HL-60/S4 treated with retinoic acid at 250 ng/mL for 4 days and 3 days (cell line): Measurements from ENCODE around the gene MATN1.

ENCODE experiments used
- in situ Hi-C: fragments of 300-500 bp; cut with MboI; formaldehyde crosslinking; loops from 2 replicates; pipeline ENCODE4 v1.7.0; 2022; ENCODE audit warnings: low sequenced_read_pairs

The MATN1 gene

DNA sequence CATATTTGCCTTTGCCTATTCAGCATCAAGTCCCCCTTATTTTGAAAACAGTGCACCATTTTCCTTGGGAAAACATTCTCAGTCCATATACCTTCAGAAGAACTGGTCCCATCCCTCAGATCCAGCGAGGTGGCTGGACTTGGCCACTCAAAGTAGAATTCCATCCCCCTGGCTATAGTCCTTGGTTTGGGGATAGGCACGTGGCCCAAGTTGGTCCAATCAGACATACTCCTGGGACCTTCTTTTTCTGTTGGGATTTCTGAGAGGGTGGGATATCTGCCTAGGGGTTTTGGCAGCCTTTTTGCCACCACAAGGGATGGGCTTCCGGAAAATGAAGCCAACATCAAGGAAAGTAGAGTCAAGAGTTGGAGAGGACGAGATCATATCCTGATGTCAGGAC is 10.7 kb upstream of the MATN1 start:
- in situ Hi-C loops = no loop called here

DNA sequence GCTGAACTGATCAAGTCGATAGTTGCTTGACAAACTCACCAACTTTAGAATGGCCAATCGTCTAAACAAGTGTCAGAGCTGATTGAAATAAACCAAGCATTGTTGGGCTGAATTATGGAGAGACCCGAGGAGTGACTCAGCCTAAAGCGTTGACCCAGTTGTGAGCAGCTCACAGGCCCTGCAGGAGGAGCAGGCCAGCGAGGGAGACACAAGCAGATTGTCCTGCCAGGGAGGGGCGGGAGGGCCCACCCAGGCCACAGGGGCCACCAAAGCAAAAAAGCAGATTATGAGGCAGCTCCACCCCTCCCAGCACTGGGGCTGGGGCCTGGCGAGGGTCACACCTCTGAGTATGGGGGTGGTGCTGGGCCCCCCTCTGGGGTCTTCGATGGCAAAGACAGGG is 10.1 kb upstream of the MATN1 start:
- in situ Hi-C loops = no loop called here

DNA sequence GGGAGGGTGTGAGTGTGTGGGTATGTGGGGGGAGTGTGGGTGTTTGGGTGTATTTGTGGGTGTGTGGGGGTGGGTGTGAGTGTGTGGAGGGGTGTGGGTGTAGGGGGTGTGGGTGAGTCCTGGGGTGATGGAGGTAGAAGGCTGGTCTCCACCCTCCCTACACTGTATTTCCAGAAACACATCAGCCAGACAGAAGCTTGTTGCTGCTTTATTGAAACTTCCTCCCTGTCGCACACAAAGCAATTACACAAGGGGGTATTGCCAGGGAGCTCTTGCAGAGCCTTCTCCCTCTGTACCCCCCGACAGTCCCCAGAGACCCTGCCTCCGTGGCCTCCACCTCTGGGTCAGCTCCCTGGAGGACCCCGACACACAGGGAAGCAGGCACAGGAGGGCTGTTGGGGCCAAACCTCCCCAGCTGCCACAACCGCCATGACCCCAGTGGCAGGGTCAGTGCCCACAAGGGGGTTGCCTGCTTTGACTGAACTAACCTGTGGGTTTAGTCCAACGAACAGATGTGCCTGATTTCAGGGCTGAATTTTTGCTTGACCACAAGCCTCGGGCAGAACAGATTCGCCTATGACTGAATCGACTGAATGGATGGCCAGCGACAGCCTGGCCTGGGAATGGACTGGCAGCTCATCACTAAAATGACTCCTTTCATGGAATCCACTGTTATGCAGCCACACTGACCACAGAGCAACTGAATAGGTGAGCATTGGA is 9.1 kb upstream of the MATN1 start:
- in situ Hi-C loops = no loop called here

DNA sequence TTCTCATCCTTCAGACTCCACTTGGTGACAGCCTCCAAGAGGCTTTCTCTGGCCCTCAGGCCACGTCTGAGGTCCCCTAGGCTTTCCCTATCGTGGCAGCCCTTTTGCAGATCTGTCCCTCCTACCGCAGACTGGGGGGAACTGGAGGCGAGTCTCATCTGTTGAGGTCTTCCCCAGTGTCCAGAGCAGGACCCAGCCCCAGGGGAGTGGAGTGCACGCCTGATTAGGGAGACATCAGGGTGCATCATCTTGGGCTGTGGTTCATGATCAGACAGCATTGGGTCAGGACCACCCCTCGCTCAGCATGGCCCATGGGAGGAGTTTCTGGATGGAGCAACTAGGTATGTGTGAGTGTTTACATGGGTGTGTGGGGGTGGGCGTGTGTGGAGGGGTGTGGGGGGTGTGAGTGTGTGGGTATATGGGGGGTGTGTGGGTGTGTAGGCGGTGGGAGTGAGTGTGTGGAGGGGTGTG is 8.5 kb upstream of the MATN1 start:
- in situ Hi-C loops = no loop called here

DNA sequence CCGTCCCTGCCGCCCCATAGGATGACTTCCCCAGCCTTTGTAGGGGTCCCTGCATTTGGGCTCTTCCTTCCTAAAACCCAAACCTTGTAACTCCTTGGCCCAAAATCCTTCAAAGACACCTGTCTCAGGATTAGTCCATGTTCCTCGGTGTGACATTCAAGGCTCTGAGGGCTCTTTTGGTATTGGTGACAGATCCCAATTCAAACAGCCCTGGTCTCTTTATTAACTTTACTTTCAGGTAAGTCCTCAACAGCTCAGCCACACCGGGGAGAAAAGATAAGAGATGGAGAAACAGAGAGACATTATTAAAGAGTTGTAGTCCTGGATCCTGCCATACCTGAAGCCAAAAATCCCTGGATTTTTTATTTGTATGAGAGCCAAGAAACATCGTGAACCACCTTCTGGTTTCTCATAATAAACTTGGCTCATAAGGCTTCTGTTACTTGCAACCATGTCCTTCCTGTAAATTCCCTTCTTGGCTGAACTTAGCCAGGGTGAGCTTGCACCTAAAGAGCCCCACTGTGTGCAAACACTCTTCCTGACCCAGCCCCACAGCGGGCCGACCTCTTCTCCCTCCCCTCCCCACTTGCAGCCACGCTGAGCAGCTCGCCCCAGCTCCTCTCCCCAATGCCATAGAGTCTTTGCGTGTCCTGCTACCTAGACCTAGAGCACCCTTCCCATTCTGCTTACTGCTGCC is 7.9 kb upstream of the MATN1 start:
- in situ Hi-C loops = no loop called here

DNA sequence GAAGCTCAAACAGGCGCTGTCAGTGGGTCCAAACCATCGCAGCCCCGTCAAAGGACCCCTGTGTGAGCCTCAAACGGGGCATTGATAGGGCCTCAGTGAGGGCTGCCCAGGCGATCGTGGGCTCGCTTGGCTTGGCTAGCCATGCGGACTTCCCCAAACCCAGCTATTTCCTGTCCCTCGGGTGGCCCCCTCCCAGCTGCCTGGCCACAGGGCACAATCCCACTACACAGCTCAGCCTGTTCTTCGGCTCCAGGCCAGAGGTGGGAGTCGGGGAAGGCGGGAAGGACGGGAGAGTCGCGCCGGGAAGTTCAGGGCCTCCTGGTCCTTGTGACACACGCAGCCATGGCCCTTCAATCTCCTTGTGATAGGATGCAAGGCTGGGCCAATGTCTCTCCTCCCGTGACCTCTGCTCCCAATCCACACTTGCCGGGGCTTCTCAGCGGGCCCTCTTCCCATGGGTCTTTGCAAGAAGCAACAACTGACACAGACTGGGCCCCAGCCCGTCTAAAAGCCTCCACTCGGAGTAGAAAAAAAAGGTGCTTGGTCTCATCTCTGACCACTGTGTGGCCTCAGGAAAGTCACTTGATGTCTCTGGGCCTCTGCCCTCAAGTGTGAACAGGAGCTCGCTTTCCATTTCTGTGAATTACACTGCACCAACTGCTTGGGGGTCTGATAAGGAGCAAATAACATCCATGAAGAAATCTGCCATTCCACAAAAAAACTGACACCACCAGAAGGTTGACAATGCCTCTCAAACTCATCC is 7.1 kb upstream of the MATN1 start:
- in situ Hi-C loops = no loop called here

- in situ Hi-C loops = loop anchor here (10.0 kb wide), 1 partner anchor 185 kb away; no protein-coding TSS in a partner anchor
Observed at GRCh38 chr1:30729901-30730300, 6.5 kb upstream of the MATN1 start.

- in situ Hi-C loops = loop anchor here (10.0 kb wide), 1 partner anchor 186 kb away; no protein-coding TSS in a partner anchor
Observed at GRCh38 chr1:30728832-30729638, 5.7 kb upstream of the MATN1 start.

- in situ Hi-C loops = loop anchor here (10.0 kb wide), 1 partner anchor 186 kb away; no protein-coding TSS in a partner anchor
Observed at GRCh38 chr1:30728340-30728739, 5.0 kb upstream of the MATN1 start.

DNA sequence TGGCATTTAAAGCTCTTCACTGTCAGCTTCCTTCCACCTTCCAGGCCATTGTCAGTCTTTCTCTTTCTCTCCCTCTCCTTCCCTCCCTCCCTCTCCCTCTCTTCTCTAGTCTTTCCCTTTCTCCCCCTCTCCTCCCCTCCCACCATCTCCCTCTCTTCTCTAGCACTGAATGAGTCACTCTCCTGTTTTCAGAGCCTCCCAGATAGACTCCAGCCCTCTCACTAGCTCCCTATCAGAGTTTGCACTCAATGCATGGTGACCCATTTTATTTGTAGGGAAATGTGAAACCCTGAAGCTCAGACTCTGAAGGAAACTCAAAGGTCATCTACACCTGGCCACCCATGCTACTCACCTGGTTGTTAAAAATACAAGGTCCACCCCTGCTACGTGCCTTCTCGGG is 4.4 kb upstream of the MATN1 start:
- in situ Hi-C loops = loop anchor here (10.0 kb wide), 1 partner anchor 187 kb away; no protein-coding TSS in a partner anchor

- in situ Hi-C loops = loop anchor here (10.0 kb wide), 1 partner anchor 188 kb away; no protein-coding TSS in a partner anchor
Observed at GRCh38 chr1:30726773-30727684, 3.6 kb upstream of the MATN1 start.

DNA sequence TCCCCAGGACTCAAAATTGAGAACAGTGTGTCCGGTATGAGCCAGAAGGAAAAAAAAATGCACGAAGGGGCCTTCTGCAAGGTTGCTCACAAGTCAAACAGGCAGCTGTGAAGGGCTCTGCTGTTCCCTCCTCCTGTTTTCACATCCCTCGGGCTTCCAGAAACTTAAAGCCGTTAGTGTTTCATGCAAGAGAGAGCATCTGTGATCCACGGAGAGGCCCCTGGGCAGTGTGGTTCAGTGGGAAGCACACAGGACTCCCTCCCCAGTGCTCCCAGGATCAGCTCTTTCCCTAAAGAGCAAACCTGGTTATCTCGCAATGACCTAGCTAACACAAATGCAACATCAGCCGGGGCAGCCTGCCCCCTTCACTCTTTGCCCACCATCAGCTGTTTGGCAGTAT is 2.9 kb upstream of the MATN1 start:
- in situ Hi-C loops = loop anchor here (10.0 kb wide), 1 partner anchor 189 kb away; no protein-coding TSS in a partner anchor

- in situ Hi-C loops = loop anchor here (10.0 kb wide), 1 partner anchor 189 kb away; no protein-coding TSS in a partner anchor
Observed at GRCh38 chr1:30725450-30726095, 2.2 kb upstream of the MATN1 start.

- in situ Hi-C loops = loop anchor here (5.0 to 10.0 kb wide), 2 partner anchors 37 to 190 kb away; no protein-coding TSS in a partner anchor
Observed at GRCh38 chr1:30724655-30725421, 1.5 kb upstream of the MATN1 start.

DNA sequence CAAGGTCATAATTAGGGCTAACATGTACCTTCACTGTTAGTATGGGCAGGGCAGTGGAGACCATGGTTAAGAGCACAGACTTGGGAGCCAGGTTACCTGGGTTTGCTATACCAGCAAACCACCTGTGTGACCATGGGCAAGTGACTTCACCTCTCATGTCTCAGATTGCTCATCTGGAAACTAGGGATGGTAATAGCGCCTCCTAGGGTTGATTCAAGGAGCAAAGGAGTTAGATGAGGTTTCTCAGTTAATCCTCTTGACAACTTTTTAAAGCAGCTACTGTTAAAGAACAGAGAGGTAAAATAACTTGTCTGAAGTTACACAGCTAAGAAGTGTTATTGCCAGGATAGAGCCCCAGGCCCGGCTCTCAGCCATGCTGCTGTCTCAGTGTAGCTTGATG is 790 bp upstream of the MATN1 start:
- in situ Hi-C loops = loop anchor here (5.0 to 10.0 kb wide), 2 partner anchors 38 to 191 kb away; no protein-coding TSS in a partner anchor

DNA sequence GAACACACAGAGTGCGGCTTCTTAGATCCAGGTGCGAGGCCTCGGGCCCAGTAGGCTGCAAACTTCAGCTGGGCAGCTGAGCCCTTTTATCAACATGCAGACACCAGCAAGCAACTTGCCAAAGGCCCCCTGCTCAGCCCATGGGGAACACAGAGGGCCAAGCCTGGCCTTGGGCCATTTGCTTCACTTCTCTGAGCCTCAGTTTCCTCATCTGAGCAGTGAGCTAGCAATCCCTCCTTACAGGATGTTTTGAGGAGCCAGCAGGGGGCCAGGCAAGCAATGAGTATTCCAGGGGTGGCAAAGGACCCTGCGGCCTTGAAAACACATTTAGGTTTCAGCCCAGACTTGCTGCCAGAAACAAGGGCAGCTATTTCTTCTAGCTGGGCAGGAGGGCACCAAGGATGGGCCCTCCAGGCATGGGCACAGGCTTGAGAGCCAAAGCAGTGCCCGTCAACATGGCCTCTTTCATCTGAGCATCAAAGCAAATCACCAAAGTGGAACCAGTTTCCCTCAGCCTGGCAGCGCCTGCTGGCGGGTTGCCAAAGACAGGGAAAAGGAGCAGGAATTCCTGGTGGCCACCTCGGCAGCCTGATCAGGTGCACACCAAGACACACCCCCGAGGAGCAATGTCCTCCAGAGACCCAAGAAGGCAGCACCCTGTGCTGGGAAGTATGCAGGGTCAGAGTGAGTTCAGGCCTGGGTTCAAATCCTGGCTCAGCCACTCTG is 1.4 kb downstream of the MATN1 start:
- in situ Hi-C loops = loop anchor here (5.0 to 10.0 kb wide), 2 partner anchors 40 to 193 kb away; no protein-coding TSS in a partner anchor

- in situ Hi-C loops = loop anchor here (5.0 to 10.0 kb wide), 2 partner anchors 41 to 193 kb away; no protein-coding TSS in a partner anchor
Observed at GRCh38 chr1:30721341-30721793, 2.0 kb downstream of the MATN1 start.
